Measurements from ENCODE around the gene PPP2R5C.
"Not testable (repeated sequence)": the region's sequence is repeated elsewhere in the genome, so short reads cannot be mapped to it uniquely, and the experiment has no call there.

The PPP2R5C gene

DNA sequence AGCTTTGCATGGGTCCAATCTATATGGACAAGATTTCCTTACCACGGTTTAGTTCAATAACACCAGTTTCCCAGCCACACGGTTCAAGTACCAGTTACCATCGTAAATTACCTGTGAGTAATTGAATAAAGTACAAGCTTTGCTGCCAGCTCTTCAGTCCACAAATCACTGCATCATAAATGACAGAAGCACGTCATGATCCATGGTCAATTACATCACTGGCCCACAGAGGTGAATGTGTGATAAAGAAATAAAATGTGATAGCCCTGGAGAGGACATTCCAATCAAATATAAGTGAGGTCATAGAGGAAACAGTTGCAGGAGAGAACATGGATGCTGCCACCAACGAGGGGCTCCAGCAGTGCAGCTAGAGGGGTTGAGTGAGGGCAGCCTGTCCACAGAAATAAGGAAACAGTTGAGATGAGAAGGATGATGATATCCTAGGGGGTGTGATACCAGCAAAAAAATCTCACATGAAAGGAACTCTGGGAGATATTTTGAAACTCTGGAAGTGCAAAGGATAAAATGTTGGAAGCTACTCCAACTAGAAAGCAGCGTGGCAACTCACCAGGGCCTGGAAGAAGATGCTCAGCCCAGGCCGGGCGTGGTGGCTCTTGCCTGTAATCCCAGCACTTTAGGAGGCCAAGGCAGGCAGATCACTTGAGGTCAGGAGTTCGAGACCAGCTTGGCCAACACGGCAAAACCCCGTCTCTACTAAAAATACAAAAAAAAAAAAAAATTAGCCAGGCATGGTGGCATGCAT lies 197.1 kb downstream of the PPP2R5C start:
- FAIRE-seq = no peak

DNA sequence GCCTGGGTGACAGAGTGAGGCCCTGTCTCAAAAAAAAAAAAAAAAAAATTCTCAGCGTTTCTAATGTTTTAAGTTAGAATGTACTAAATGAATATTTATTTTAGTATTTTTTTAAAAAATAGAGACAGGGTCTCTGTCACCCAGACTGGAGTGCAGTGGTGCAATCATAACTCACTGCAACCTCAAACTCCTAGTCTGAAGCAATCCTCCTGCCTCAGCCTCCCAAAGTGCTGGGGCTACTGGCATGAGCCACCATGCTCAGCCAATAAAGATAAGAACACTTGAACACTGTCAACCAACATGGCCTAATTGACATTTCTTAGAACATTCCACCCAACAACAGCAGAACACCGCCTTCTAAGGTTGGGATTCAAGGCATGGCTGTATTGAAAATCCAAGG lies 197.8 kb downstream of the PPP2R5C start:
- no peak for FAIRE-seq

DNA sequence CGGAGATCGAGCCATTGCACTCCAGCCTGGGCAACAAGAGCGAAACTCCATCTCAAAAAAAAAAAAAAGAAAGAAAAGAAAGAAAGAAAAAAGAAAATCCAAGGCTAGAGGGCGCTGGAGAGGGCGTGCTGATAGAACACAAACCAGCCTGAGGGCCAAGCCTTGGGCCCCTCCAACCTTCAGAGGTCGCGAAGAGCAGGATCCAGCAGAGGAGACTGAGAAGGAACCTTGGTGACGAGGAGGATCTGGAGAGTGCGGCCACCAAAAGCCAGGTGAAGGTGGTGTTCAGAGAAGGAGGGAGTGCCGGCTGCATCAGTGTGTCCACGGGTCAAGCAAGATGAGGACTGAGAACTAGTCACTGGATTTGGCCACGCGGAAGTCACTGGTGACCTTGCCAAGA lies 198.7 kb downstream of the PPP2R5C start:
- no peak for FAIRE-seq

DNA sequence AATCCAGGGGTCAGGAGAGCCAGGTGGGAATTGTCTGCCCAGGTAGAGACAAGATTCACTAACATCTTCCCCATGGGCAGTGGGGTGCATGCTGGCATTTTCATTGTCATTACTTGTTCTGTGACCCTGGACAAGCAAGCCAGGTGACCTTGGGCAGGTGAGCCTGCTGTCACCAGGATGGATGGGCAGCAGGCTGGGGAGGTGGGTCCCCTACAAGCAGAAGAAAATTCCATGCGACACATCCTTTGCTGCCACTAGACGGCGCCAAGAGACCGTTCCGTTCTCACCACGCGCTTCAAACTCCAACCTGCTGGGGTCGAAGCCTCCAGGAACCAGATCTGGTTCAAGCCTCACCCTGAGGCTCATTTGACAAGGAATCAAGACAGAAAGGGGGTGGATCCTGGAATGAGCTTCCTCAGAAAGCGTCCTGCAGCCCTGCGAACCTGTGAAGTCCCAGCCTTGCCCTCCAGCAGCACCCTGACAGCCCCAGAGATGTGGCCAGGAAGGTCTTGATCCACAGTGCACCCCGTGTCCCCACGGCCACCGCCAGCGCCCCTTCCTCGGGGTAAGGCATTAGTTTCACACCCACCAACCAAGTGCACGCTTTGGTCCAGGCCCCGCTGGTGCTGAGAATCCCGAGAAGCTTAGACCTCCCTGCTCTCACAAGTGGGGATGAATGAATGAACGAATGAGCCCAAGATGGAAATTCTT lies 199.7 kb downstream of the PPP2R5C start:
- FAIRE-seq = no peak

DNA sequence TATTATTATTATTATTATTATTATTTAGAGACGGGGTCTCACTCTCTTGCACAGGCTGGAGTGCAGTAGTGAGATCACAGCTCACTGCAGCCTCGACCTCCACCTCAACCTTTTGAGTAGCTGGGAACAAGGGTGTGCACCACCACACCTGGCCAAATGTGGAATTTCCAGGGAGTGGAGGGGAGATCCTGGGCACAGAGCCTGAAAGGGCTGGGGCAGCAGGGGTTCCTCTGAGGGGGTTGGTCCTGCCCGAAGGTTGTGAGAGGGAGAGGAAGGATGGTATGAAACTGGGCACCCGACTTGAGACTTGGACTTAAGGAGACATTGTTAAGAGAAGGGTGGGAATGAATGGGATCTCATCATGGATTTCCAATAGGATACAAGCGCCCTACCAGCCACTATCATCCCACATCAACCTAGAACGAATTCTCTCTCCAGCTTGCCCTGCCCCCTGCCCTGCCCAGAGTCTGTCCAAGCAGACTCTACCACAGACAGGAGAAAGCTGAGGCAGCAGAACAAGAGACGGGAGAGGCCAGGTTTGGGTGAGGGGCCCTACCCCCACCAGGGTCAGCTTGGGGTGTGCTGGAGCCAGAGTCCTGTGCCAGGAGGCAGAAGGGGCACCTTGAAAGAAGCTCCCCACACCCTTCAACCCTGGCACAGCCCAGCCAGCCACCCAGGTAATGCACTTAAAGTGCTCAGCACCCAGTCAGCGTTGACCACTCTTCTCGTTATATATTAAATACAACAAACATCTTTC lies 200.4 kb downstream of the PPP2R5C start:
- FAIRE-seq = no peak

DNA sequence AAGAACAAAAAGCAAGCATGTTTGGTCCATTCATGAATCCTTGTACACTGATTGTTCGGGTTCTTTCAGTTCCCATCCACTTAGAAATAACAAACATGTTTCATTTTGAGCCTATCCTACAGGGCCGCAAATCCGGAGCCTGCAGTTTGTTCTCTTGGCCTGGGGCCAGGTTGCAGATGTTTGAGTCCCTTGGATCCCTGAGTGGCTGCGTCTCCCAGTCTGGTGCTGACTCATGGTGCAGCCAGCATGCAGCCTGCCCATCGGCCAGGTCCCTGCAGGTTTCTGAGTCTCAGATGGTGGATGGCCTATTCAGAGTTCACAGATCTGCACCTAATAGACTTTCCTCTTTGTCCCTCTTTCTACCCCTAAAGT lies 201.0 kb downstream of the PPP2R5C start:
- no peak for FAIRE-seq

DNA sequence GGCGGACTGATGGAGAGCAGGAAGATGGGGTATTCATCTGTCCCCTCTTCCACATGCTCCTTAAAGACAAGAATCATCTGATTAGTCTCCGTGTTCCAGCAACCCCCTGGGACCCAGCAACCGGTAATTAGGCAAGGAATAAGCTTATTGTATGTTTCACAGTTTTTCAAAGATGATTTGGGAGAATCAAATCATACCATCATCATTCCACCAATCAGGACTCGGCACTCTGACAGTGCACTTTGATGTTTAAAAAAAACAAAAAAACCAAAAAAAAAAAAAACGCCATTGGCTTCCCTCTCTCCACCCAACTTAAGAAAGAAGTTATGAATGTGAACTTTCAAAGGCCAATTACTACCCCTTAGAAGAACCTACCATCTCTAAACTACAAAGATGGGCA lies 201.5 kb downstream of the PPP2R5C start:
- no peak for FAIRE-seq

DNA sequence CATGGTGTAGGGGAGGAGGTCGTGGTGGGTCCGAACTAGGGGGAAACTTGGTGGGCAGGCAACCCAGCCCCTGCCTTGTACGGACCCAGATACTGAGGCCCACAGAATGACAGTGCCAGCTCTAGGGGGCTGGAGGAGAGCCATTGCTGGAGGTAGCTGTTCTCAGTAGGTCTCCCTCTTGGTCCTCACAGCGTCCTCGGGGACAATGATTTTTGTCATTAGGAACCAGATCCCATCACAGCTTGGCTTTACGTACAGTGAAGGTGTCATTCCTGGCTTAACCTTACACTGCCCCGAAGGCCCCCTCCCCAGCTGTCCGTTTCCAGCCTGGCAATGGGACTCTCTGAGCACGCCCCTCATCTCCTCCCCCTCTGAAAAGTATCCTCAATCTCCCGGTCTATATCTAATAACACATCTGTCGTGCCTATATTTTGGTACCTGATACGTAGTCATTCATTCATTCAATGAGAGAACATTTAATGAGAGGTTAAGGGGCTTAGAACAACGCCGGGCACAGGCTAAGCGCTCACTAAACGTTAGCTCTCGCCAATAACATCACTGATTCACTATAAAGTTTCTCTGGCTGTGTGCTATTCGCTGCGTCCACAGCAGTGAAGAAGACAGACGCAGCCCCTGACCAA lies 202.3 kb downstream of the PPP2R5C start:
- no peak for FAIRE-seq

DNA sequence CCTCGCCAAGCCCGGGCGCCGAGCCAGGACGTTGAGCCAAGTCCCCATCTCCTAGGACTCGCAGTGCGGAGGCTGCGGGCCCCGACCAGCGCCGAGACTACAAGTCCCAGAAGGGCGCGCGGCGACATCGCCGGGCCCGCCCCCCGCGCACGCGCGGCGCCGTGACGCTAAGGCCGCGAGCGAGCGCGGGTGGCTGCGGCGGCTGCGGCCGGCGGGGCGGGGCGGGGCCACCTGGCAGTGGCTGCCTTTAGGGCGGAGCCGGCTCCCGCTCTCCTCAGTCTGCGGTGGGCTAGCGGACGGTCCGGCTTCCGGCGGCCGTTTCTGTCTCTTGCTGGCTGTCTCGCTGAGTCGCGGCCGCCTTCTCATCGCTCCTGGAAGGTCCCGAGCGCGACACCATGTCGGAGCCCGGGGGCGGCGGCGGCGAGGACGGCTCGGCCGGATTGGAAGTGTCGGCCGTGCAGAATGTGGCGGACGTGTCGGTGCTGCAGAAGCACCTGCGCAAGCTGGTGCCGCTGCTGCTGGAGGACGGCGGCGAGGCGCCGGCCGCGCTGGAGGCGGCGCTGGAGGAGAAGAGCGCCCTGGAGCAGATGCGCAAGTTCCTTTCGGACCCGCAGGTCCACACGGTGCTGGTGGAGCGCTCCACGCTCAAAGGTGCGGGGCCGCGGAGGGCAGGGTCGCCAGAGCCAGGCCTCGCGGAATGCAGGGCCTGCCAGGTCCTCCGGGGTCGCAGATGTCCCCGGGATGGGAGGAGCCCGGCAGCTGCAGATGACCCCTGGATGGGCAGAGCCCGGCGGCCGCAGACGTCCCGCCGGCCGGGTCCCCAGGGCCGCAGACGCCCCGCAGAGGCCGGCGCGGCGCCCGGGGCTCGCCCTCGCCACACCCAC lies 203.0 kb downstream of the PPP2R5C start, which contains the start of gene DYNC1H1:
DYNC1H1 (plus strand) TSS at position 277 of the 884 bp plus-strand sequence; CDS start at position 396, 119 bp downstream.
- FAIRE-seq = no peak

DNA sequence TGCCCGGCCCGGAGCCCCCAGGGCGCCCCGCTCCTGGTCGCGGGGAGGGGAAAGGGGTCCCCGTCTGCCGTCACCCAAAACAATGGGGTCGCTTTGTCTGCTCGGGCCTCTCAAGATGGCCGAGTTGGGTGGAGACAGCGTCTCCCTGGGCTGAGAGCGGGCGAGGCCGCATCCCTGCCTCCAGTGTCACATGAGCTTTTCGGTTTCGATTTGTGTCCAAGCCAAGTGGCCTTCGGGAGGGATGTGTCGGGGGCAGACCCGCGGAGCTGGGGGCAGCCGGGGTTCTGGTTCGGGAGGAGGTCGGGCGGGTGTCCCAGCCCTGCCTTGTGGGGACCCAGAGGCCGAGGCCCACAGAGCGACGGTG lies 203.7 kb downstream of the PPP2R5C start:
- FAIRE-seq = no peak

DNA sequence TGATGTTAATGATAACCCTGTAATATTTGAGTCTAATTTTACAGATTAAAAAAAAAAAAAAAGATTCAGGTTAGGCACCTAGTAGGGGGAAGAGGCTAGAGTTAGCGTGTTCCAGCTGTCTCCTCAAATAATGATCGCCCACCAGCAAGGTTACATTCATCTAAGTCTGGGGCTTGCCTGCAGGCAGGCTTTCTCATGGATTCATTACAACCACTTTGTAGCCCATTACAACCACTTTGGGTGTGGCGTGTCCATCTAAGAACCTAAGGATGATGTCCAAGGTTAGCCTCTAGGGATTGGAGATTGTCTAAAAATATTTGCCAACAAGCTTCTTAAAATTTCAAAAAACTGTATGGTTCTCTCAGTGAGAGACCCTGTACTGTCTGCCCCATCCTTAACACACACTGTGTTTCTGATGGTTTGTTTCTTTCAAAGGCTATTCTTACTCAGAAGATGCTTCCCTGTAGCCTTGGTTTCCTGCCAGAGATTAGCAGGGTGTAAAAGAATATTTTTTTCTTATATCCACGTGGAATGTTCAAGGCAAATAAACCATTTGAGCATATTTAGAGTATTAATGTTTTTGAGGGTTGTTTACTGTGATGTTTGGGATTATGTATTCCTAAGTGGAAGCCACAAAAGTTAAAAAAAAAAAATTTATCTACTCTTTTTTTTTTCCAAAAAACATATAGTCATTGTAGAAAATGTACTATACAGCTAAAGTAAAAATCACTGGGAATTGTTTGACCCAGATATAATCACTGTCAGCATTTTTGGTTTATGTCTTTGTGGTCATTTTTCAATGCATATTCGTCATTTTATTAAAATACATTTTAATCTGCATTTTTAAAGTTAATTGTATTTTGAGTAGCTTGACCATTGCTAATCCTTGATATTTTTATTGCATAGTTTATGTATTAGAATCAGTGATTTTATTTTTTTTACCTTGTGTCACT lies 204.5 kb downstream of the PPP2R5C start:
- no peak for FAIRE-seq

DNA sequence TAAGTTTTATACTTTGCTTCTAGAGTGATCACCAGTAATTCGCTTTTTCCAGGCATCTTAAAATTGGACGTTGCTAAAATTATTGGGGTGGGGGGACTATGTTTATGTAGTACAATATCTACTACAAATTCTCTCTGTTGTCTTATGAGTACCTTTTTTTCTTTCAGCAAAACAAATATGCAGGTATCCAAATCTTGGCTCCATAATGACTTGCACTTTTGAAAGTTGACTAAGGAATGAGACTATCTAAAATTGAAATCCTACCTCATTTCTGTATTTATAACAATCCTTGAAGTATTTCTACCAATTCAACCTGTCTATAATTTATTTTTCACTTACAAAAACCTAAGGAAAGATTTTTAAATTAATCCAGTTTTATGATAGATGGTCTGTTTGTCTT lies 205.2 kb downstream of the PPP2R5C start:
- no peak for FAIRE-seq

DNA sequence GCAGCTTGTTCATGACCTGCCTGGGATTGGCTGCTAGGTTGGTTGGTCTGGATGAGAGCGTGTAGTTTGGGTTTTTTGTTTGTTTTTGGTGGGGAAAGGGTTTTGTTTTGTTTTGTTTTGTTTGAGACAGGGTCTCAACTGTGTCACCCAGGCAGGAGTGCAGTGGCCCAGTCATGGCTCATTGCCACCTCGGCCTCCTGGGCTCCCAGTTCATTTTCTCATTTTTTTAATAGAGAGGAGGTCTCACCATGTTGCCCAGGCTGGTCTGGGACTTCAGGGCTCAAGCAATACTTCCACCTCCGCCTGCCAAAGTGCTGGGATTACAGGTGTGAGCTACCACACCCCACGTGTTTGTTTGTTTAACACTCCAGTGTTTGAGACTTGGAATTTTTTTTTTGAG lies 206.7 kb downstream of the PPP2R5C start:
- FAIRE-seq = no peak

DNA sequence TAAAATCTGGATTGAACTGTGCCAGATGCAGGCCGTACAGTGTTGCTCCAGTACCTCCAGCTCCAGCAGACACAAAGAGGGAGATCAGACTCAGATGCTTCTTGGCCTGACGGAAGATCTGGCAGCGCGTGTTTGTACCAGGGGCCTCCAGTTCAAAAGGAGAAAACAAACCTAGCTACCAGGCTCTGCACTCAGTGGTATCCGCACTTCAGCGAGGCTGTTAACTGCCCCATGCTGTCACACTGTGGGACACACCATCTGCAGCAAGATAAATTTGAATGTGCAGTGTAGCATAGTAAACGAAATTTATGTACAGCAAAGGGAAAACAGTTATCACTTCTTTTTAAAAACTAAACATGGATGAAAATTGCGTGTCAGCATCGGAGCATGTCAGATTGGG lies 208.0 kb downstream of the PPP2R5C start:
- FAIRE-seq = no peak

DNA sequence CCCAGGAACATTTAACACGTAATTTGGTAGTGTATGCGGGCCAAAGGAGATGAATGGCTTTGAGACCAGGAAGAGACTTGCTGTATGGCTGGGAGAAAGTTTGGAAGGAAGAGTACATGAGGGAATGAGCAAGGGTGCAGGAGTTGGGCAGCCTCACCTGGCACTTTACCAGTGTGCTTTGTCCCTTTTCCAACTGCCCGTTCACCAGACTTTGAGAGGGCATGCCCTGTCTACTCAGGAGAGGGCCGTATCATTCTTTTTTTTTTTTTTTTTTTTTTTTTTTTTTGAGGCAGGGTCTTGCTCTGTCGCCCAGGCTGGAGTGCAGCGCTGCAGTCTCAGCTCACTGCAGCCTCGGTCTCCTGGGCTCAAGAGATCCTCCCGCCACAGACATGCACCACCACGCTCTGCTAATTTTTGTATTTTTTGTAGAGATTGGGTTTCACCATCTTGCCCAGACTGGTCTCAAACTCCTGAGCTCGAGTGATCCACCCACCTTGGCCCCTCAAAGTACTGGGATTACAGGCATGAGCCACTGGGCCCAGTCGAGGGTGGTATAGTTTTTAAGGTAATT lies 209.4 kb downstream of the PPP2R5C start:
- no peak for FAIRE-seq

DNA sequence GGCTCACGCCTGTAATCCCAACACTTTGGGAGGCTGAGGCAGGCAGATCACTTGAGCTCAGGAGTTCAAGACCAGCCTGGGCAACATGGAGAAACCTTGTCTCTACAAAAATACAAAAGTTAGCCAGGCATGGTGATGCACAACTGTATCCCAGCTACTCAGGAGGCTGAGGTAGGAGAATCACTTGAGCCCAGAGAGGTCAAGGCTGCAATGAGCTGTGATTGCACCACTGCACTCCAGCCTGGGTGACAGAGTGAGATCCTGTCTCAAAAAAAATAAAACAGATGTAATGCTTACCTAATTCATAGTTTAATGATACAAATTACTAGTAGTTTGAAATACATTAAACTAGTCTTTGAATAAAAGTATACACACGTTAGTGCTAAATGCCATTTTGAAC lies 209.9 kb downstream of the PPP2R5C start:
- not testable (repeated sequence) for FAIRE-seq

DNA sequence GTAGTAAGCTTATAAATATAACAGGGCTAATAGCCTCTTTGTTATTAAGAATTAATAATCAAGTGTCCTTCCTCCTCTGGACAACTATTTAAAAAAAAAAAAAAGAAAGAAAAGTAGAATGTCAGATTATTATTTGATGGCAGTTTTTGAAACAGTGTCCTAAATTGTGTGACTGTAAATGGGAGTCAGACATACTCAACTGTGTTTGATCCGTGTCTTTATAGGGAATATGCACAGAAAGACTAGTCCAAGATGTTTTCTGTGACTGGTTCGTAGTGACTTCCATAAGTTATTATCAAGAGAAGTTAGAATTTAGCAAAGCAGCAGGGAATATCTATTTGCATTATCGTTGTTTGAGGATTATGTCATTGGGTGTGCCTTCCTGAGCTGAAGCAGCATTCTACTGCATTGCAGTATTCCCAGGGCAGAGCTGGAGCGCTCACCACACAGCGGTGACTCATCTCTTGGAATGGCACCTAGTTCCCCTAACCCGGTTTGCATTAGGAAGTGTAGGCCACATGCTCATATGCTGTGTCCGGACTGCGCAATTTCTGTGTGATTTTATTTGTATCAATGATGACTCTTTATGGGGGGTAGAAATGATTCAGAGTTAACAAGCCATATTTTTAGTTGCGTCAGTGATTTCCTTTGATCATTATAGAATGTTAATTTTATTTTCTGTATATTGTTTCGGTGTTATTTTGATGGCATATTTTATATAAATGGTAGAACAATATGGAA lies 210.8 kb downstream of the PPP2R5C start:
- no peak for FAIRE-seq

DNA sequence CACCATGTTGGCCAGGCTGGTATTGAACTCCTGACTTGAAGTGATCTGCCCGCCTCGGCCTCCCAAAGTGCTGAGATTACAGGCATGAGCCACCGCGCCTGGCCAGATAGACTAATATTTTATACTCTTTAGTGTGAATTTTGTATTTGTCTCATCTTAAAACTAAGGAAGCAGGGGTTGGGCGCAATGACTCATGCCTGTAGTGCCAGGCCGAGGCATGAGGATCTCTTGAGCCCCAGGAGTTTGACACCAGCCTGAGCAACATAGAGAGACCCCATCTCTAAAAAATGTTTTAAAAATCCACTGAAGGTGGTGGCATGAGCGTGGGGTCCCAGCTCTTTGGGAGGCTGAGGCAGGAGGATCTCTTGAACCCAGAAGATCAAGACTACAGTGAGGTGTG lies 211.8 kb downstream of the PPP2R5C start:
- FAIRE-seq = no peak

DNA sequence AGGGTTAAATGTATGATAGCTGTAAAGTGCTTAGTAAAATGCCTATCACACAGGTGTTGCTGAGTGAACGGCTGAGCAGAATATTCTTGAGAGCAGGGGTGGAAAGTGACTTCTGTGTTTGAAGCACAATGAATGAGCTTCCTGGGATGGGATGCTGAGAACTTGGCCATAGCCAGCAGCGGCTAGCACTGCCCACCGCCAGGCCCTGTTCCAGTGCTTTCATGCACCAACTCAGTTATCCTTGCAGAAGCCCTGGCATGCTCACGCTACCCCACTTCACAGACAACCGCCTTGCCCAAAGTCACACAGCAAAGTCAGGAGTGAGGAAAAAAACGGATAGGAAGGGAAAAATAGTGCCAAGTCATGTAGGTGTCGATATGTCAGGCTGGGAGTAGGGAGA lies 213.7 kb downstream of the PPP2R5C start:
- no peak for FAIRE-seq
